Measurements from ENCODE around the gene BTBD2. TPM values are rescaled to one million over a fixed set of nuclear protein-coding genes. Genes with fewer than 3 reads are reported as not detected.

Gene BTBD2
- total and polyA plus RNA-seq, 10 of the 15 experiments (the other 5 are each of a cell fraction or from before 2014, with no cell fraction given), result 0.13 to 66.2 (median 10.4) TPM

DNA sequence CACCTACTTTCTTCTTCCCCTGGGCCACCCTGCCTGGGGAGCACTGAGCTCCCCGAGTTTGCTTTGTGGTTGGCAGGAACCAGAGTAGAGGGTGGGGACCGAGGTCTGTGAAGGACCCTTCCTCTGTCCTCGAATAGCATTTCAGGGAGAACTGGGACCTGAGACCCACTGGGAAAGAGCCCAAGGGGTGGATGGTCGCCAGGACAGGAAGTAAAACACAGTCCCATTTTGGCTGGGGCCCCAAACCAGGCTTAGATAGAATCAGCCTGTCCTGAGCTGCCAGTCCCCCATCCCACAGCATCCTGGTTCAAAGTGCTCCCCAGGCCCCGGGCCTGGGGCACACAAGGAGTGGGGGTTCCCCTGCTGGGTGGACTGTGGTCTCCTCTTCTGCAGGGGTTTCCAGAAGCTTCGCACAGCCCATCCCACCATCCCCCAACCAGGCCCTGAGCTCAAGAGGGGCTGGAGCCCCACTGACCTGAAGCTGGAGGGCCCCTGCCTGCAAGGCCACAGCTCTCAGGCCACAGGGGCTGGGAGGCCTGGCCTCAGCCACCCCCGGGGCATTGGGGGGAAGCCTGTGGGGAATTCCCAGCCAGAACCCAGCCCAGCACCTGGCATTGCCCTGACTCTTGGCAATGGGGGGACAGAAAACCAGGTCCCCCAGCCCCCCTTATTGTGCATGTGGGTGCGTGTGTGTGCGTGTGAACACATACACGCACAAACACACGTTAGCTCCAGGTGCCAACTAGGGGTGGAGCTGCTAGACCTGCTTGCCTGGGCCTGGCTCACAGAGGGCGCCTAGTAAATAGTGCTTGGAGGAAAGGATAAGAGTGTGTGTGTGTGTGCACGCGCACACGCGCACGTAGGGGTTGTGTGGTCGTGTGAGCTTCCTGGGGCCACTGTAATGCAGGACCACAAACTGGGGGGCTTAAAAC is 36.5 kb upstream of the BTBD2 start (continued):
- TF ChIP-seq, protein P1, sequence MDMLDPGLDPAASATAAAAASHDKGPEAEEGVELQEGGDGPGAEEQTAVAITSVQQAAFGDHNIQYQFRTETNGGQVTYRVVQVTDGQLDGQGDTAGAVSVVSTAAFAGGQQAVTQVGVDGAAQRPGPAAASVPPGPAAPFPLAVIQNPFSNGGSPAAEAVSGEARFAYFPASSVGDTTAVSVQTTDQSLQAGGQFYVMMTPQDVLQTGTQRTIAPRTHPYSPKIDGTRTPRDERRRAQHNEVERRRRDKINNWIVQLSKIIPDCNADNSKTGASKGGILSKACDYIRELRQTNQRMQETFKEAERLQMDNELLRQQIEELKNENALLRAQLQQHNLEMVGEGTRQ (IDR thresholded peaks at IDR 0.05; ENCODE audit: borderline replicate concordance, low read depth, low read length), result no peak
- no peak for TF ChIP-seq ZBTB4 (CRISPR knock-in tag; IDR thresholded peaks at IDR 0.05)
- TF ChIP-seq SREBF2 (IDR thresholded peaks at IDR 0.05; ENCODE audit: low read length), result no peak
- TF ChIP-seq NRF1 (conservative IDR thresholded peaks at IDR 0.05; ENCODE audit: low read depth, low read length), result no peak
- TF ChIP-seq CREM (IDR thresholded peaks at IDR 0.05; ENCODE audit: low read depth), result peak; percentile 42; the same call in 1 of the 2 replicates
- TF ChIP-seq SMAD5 (IDR thresholded peaks at IDR 0.05; ENCODE audit: low read depth), result no peak
- TF ChIP-seq, protein P2, sequence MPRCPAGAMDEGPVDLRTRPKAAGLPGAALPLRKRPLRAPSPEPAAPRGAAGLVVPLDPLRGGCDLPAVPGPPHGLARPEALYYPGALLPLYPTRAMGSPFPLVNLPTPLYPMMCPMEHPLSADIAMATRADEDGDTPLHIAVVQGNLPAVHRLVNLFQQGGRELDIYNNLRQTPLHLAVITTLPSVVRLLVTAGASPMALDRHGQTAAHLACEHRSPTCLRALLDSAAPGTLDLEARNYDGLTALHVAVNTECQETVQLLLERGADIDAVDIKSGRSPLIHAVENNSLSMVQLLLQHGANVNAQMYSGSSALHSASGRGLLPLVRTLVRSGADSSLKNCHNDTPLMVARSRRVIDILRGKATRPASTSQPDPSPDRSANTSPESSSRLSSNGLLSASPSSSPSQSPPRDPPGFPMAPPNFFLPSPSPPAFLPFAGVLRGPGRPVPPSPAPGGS (IDR thresholded peaks at IDR 0.05; ENCODE audit: borderline replicate concordance, insufficient read depth, low read depth, low read length, poor library complexity, severe bottlenecking), result peak; percentile 75
- peak in 1 of 2 experiments; percentile 37; a peak in 1 of 4 replicates for TF ChIP-seq EP300 (IDR thresholded peaks at IDR 0.05; ENCODE audit: borderline replicate concordance in 1 of 2, control insufficient read depth in 1 of 2, low read depth in 2 of 2, low read length in 2 of 2)
- no peak for TF ChIP-seq SIX5 (IDR thresholded peaks at IDR 0.05; ENCODE audit: low read depth, low read length, severe bottlenecking)
- TF ChIP-seq, protein P3, sequence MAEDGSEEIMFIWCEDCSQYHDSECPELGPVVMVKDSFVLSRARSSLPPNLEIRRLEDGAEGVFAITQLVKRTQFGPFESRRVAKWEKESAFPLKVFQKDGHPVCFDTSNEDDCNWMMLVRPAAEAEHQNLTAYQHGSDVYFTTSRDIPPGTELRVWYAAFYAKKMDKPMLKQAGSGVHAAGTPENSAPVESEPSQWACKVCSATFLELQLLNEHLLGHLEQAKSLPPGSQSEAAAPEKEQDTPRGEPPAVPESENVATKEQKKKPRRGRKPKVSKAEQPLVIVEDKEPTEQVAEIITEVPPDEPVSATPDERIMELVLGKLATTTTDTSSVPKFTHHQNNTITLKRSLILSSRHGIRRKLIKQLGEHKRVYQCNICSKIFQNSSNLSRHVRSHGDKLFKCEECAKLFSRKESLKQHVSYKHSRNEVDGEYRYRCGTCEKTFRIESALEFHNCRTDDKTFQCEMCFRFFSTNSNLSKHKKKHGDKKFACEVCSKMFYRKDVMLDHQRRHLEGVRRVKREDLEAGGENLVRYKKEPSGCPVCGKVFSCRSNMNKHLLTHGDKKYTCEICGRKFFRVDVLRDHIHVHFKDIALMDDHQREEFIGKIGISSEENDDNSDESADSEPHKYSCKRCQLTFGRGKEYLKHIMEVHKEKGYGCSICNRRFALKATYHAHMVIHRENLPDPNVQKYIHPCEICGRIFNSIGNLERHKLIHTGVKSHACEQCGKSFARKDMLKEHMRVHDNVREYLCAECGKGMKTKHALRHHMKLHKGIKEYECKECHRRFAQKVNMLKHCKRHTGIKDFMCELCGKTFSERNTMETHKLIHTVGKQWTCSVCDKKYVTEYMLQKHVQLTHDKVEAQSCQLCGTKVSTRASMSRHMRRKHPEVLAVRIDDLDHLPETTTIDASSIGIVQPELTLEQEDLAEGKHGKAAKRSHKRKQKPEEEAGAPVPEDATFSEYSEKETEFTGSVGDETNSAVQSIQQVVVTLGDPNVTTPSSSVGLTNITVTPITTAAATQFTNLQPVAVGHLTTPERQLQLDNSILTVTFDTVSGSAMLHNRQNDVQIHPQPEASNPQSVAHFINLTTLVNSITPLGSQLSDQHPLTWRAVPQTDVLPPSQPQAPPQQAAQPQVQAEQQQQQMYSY (CRISPR knock-in tag; IDR thresholded peaks at IDR 0.05), result no peak
- TF ChIP-seq IKZF1 (conservative IDR thresholded peaks at IDR 0.05), result peak; percentile 82
- TF ChIP-seq TCF12 (IDR thresholded peaks at IDR 0.05; ENCODE audit: low read depth, low read length), result 0 out of 2 replicates have a peak, but pooled peaks have one; percentile 66
- TF ChIP-seq SPI1 (IDR thresholded peaks at IDR 0.05; ENCODE audit: borderline replicate concordance, insufficient read depth, low read depth, low read length), result no peak
- TF ChIP-seq ZZZ3 (IDR thresholded peaks at IDR 0.05; ENCODE audit: control insufficient read depth, insufficient read length, low read depth), result no peak
- TF ChIP-seq, protein P4, sequence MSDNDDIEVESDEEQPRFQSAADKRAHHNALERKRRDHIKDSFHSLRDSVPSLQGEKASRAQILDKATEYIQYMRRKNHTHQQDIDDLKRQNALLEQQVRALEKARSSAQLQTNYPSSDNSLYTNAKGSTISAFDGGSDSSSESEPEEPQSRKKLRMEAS (IDR thresholded peaks at IDR 0.05; ENCODE audit: low read depth, low read length), result no peak
- peak; percentile 52; the same call in 1 of the 2 replicates for TF ChIP-seq SMARCA5 (IDR thresholded peaks at IDR 0.05)
- peak; percentile 76 for TF ChIP-seq NBN (IDR thresholded peaks at IDR 0.05)
- TF ChIP-seq SUZ12 (IDR thresholded peaks at IDR 0.05; ENCODE audit: unreplicated experiment), result no peak
